ENCODE results near the gene CEL. TPM values are rescaled to one million over a fixed set of nuclear protein-coding genes. Genes with fewer than 3 reads are reported as not detected.
"Not testable (repeated sequence)": the region's sequence is repeated elsewhere in the genome, so short reads cannot be mapped to it uniquely, and the experiment has no call there.

CEL gene
- 1 to 10 TPM; 3.5 to 5.8 (median 5.0) TPM for polyA plus RNA-seq (ENCODE audit: insufficient read length in 4 of 4)

DNA sequence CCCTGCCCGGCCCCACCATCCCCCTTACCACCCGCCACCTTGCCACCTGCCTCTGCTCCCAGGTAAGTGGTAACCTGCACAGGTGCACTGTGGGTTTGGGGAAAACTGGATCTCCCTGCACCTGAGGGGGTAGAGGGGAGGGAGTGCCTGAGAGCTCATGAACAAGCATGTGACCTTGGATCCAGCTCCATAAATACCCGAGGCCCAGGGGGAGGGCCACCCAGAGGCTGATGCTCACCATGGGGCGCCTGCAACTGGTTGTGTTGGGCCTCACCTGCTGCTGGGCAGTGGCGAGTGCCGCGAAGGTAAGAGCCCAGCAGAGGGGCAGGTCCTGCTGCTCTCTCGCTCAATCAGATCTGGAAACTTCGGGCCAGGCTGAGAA lies at the start of gene CEL:
CEL (plus strand) TSS at position 218 of the 382 bp plus-strand sequence; CDS start at position 240, 22 bp downstream.
- not testable (repeated sequence) for DNase-seq (ENCODE audit: low read depth in 4 of 4, low spot score in 2 of 4)

DNA sequence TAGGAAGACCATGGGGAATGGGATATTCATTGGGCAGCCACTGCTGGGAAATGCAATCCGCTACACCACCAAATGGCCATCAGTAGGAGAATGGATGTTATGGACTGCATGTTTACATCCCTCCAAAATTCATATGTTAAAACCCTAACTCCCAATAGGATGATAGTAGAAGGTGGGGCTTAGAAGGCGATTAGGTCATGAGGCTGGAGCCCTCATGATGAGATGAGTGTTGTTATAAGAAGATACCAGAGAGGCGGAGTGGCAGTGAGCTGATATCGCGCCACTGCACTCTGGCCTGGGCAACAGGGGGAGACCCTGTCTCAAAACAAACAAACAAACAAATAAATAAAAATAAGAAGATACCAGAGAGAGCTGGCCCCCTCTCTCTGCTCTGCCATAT lies 47.1 kb upstream of the CEL start:
- no peak for DNase-seq (ENCODE audit: low read depth in 4 of 4, low spot score in 2 of 4)

DNA sequence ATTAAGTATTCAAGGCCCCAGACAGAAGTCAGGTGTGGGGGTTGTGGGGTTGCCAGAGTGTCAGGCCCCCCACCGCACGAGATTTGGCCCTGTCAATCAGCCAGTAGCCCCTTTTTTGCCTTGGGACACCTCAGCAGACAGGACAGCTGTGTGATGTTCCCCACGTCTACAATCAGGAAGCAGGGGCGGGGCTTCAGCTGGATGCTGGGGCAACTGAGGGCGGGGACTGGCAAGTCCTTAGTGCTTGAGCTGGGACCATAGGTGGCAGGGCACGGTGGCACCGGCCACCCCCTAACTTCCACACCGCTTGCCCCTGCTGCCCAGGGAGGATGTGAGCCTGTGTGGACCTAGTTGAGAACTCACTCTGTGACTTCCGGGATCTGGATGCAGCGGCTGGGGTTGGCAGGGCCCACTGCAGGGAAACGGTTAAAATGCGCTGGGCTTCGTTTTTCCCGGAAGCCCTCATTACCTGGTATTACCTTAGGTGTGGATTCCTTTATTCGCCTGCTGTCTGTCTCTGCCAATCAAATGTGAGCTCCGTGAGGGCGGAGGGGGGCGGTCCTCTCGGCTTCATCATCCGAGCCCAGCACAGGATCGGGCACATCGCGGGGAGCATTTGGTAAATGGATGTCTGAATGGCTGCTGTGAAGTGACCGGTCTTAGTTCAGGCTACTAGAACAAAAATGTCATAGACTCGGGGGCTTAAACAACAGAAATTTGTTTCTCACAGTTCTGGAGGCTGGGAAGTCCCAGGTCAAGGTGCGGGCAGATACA lies 38.5 kb upstream of the CEL start:
- DNase-seq (ENCODE audit: low read depth in 4 of 4, low spot score in 2 of 4) = no peak

DNA sequence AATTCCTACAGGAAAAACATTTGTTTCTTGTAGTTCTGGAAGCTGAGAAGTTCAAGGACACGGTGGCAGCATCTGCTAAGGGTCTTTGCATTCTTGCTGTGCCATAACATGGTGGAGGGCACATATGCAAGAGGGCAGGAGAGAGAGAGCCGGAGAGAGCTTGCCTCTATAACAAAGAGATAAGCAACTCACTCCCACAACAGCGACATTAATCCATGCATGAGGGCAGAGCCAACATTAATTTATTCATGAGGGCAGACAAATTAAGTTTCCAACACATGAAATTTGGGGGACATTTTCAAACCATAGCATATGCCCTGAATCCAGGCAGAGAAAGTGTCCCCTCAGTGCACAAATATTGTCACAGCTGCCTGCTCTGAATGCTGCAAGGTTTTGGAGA lies 35.4 kb upstream of the CEL start:
- DNase-seq (ENCODE audit: low read depth in 4 of 4, low spot score in 2 of 4) = no peak

GRCh38 chr9:133027134-133027533 lies 34.6 kb upstream of the CEL start:
- DNase-seq (ENCODE audit: low read depth in 4 of 4, low spot score in 2 of 4) = no peak

DNA sequence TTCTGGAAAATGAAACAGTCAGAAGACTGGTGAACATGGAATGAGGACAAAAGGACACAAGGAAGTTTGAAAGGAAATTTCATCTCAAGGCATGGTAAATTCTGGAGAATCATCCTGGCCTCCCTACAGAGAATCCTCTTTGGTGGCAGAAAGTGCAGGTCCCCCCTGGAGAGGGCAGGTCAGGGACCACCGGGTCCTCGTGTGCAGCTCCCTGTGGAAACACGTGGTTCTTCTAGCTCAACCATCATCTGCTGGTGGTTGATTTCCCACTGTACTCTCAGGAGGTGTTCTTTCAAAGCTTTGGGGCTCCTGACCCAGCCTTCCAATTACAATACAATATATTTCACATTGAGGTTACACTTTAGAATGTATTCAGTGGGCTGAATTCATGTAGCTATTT lies 33.6 kb upstream of the CEL start:
- no peak for DNase-seq (ENCODE audit: low read depth in 4 of 4, low spot score in 2 of 4)

DNA sequence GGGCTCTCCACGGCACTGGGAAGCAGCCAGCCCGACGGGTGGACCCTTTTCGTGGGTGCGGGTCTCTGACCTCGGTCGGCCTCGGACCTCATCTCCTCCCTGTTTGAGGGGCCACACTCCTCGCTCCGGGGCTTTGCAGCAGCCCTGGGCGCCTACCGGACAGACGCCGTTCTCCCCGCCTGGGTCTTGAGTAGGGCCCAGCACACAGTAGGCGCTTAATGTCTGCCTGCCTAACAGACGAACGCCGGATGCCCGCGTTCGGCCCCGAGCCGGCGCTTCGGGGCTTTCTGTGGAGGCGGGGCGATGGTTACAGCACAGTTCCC lies 31.8 kb upstream of the CEL start:
- DNase-seq (ENCODE audit: low read depth in 4 of 4, low spot score in 2 of 4) = no peak

DNA sequence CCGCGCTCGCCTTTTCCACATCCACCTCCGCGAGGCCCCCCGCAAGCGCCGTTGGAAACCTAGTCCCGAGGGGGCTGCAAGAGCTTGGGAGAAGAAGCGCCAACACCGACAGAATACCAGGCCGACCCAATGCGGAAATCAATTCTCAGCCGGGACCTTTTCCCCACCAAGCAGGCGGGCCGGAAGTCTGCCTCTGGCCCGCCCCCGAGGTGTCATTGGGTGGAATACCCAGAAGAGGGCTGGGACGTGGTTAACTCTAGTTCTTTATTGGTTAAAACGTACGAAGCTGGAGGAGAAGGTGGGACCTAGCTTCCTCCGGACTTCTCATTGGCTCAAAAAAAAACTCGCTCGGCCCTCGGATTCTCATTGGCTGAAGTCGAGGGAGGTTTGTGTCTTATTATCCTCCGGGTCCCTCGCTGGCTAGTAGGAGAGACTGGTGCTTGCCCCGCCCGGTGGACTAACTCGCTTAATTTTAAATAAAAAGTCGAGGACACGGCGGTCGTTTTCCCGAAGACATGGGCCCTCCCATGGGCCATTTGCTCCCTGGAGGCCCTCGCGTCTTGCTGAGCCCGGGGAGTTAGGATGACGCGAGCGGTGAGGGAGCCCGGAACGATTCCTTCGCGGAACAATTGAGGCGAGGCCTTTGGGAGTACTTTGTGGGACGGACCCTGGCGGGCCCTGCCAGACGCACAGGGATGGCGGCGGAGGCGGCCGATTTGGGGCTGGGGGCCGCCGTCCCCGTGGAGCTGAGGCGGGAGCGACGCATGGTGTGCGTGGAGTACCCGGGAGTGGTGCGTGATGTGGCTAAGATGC lies 31.3 kb upstream of the CEL start, which contains the start of gene GTF3C5:
GTF3C5 (plus strand) TSS at position 681 of the 813 bp plus-strand sequence; CDS start at position 696, 15 bp downstream.
- peak; percentile 97 to 99 (median 98) for DNase-seq (ENCODE audit: low read depth in 4 of 4, low spot score in 2 of 4)

DNA sequence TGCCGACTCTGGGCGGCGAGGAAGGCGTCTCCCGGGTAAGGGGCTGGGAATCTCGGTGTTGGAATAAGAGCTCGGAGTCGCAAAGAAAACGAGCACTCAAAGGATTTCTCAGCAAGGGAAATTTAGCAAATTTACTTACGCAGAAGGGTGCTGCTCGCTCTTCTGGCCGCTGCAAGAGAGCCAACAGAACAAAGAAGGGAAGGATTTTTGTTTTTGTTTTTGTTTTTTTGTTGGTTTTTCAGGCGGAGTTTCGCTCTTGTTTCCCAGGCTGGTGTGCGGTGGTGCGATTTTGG lies 30.7 kb upstream of the CEL start:
- peak in 1 of 4 donors; percentile 43 for DNase-seq (ENCODE audit: low read depth in 4 of 4, low spot score in 2 of 4)

DNA sequence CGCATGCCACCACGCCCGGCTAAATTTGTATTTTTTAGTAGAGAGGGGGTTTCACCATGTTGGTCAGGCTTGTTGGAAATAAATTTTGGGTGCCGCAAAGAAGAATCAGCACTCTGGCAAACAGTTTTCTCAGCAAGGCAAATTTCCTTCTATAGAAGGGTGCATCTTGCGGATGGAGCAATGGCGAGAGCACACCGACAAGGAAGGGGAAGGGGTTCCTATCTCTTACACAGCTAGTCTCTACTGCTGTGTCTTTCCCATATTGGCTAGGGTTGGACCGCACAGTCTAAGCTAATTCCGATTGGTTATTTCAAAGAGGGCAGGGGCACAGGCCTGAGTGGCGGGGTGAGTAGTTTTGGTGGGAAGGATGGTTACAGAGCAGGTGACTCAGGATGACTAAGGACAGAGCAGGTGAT lies 30.3 kb upstream of the CEL start:
- DNase-seq (ENCODE audit: low read depth in 4 of 4, low spot score in 2 of 4) = no peak

DNA sequence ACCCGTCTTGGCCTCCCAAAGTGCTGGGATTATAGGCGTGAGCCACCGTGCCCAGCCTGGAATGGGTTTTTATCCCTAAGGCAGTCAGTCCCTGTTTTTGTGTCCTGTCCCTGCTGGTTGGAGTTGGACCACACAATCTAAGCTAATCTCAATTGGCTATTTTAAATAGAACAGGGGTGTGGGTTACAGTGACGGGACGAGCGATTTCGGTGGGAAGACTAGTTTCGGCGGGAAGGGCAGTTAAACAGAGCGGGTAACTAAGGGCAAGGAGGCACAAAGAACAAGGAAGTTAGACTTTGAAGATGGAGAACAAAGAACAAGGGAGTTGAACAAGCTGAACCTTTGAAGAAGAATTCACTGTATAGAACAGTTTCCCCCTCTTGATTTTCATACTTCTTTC lies 29.6 kb upstream of the CEL start:
- no peak for DNase-seq (ENCODE audit: low read depth in 4 of 4, low spot score in 2 of 4)

DNA sequence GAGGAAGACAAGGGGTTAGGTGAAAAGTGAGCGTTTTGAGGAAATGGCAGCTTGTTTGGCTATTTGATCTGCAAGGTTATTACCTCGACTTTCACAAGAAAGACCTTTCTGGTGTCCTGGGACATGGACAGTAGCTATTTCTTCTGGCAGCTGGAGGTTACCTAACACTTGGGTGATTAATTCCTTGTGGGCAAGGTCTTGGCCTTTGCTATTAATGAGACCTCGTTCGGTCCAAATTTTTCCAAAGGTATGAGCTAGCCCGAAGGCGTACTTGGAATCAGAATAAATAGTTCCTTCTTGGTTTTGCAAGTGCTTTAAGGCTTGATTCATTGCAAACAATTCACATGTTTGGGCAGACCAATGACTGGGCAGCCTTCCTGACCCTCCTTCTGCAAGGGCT lies 26.1 kb upstream of the CEL start:
- DNase-seq (ENCODE audit: low read depth in 4 of 4, low spot score in 2 of 4) = no peak

- peak in 2 of 4 donors; percentile 24 to 28 for DNase-seq (ENCODE audit: low read depth in 4 of 4, low spot score in 2 of 4)
Observed at GRCh38 chr9:133037775-133038515, 23.8 kb upstream of the CEL start.

GRCh38 chr9:133040892-133041479 lies 20.8 kb upstream of the CEL start:
- not testable (repeated sequence) for DNase-seq (ENCODE audit: low read depth in 4 of 4, low spot score in 2 of 4)

- no peak for DNase-seq (ENCODE audit: low read depth in 4 of 4, low spot score in 2 of 4)
Observed at GRCh38 chr9:133041958-133042357, 19.8 kb upstream of the CEL start.

DNA sequence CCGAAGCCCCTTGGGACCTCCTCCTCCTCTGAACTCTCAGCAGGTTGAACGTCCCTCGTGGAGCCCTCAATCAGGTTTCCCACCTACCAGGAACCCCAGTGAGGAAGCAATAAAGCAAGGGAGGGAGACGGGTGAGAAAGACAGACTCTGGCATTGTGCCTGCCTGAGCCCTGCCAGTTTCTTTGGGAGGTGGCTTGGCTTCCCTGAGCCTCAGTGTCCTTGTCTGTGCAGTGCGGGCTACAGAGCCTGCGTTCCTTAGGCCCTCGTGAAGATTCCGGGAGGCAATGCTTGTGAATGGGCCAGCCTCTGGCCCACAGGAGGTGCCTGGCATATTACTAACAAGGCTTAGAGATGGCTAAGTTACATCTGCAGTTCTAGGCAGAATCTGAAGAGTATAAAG lies 19.1 kb upstream of the CEL start:
- no peak for DNase-seq (ENCODE audit: low read depth in 4 of 4, low spot score in 2 of 4)

- no peak for DNase-seq (ENCODE audit: low read depth in 4 of 4, low spot score in 2 of 4)
Observed at GRCh38 chr9:133043449-133044035, 18.2 kb upstream of the CEL start.

- DNase-seq (ENCODE audit: low read depth in 4 of 4, low spot score in 2 of 4) = no peak
Observed at GRCh38 chr9:133044125-133044524, 17.7 kb upstream of the CEL start.

GRCh38 chr9:133044661-133045060 lies 17.1 kb upstream of the CEL start:
- DNase-seq (ENCODE audit: low read depth in 4 of 4, low spot score in 2 of 4) = no peak

GRCh38 chr9:133045132-133045531 lies 16.6 kb upstream of the CEL start:
- no peak for DNase-seq (ENCODE audit: low read depth in 4 of 4, low spot score in 2 of 4)
